ENCODE measurements around the gene METTL4.

The METTL4 gene

DNA sequence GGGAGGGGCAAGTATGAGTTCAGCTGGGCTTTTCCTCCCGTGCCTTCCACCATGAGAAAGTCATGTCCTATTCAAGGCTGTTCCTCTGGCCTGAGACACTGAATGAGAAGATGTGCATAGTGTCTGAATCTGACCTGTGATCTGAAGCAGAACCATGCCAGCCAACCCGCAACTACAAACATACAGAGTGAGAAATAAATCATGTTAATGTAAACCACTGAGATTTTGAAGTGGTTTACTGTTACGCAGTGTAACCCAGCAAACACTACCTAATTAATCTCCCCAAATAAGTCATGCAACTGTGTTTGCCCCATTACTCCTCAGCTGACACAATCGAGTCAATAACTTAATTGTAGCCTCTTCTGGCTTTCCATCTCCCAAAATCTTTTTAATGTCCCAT, 49.2 kb downstream of the METTL4 start:
- DNase-seq (ENCODE audit: low read depth in 1 of 2, low spot score in 1 of 2) = no peak

DNA sequence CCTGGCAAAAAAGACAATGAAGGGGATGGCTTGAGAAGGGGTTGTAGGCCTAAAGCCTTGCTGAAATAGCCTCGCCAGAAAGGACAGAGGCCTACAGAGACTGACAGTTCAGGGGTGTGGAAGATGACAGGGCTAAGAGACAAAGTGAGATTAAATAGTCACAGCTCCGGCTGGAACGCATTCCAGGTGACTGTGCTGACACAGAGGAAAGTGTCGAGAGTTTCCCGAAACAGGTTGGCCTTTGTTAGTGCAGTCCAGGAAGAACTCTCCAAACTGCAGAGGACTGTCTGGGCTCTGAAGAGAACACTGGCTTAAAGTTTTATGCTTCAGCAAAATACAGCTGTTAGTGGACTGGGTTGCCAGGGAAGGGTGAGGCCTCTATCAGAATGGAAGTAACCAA, 52.8 kb downstream of the METTL4 start:
- no peak for DNase-seq (ENCODE audit: low read depth in 1 of 2, low spot score in 1 of 2)

- no peak for DNase-seq (ENCODE audit: low read depth in 1 of 2, low spot score in 1 of 2)
These were observed 55.2 kb downstream of the METTL4 start for GRCh38 chr18:2515908-2516625.

DNA sequence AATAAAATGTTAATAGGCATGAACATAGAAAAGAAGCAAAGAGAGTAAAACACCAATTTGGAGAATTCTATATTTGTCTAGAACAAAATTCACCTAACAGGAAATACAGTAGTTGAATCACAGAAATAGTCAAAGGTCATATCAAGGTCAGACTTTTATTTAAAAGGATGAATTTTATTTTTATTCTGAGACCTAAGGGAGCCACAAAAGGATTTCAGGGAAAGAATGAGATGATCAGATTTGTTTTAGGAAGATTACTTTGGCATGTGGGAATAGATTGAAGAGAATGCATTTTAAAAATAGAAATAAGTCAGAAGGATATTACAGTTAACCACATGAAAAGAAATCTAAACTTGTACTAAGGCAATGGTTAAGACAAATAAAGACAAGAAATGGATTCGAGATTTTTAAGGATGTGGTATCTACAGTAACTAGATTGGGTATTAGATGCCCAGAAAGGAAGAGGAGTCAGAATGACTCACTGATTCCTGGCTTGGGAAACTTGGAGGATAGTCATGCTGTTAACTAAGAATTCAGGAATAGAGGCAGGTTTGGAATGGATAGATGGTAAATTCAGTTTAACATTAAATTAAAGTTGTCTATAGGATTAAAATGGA, 56.0 kb downstream of the METTL4 start:
- no peak for DNase-seq (ENCODE audit: low read depth in 1 of 2, low spot score in 1 of 2)

- DNase-seq (ENCODE audit: low read depth in 1 of 2, low spot score in 1 of 2) = no peak
These were observed 57.7 kb downstream of the METTL4 start for GRCh38 chr18:2513616-2514015.

- DNase-seq (ENCODE audit: low read depth in 1 of 2, low spot score in 1 of 2) = no peak
These were observed 59.2 kb downstream of the METTL4 start for GRCh38 chr18:2512059-2512458.

- DNase-seq (ENCODE audit: low read depth in 1 of 2, low spot score in 1 of 2) = no peak
These were observed 59.9 kb downstream of the METTL4 start for GRCh38 chr18:2511451-2511850.

GRCh38 chr18:2510416-2510815, 60.9 kb downstream of the METTL4 start:
- no peak for DNase-seq (ENCODE audit: low read depth in 1 of 2, low spot score in 1 of 2)

- no peak for DNase-seq (ENCODE audit: low read depth in 1 of 2, low spot score in 1 of 2)
These were observed 62.6 kb downstream of the METTL4 start for GRCh38 chr18:2508678-2509077.

DNA sequence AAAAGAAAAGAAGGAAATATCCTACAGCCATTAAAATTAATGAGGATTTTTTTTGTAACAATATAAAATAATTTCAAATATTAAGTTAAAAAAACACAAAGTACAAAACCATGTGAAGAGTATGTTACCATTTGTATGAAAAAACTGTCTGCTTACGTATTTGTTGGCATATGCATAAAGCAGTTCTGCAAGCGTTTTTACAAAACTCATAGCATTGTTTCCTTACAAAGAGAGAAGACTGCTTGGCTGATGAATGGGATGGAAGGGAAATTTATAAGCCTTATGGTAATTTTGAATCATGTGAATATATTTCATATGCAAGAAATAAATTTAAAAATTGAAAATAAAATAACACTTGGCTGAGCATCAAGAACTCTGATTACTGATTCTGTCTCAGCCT, 63.1 kb downstream of the METTL4 start:
- DNase-seq (ENCODE audit: low read depth in 1 of 2, low spot score in 1 of 2) = no peak

- no peak for DNase-seq (ENCODE audit: low read depth in 1 of 2, low spot score in 1 of 2)
These were observed 66.7 kb downstream of the METTL4 start for GRCh38 chr18:2504642-2505041.

DNA sequence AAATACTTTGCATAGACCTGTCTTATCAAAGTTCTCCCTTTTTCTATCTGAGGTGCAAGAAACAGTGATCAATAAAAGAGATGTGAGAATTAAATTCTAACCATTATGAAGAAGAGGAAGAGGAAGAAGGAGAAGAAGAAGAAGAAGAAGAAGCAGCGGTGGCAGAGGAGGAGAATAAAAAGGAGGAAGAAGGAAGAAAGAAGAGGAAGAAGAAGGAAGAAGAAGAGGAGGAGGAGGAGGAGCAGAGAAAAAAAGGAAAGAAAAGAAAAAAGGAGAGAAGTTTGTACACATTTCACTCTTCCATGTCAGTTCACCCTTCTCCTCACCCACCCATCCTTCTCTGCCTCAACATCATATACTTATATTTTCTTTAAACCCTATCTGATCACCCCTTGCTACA, 68.4 kb downstream of the METTL4 start:
- no peak for DNase-seq (ENCODE audit: low read depth in 1 of 2, low spot score in 1 of 2)

GRCh38 chr18:2502394-2502793, 68.9 kb downstream of the METTL4 start:
- DNase-seq (ENCODE audit: low read depth in 1 of 2, low spot score in 1 of 2) = no peak

- DNase-seq (ENCODE audit: low read depth in 1 of 2, low spot score in 1 of 2) = no peak
These were observed 73.5 kb downstream of the METTL4 start for GRCh38 chr18:2497797-2498196.

DNA sequence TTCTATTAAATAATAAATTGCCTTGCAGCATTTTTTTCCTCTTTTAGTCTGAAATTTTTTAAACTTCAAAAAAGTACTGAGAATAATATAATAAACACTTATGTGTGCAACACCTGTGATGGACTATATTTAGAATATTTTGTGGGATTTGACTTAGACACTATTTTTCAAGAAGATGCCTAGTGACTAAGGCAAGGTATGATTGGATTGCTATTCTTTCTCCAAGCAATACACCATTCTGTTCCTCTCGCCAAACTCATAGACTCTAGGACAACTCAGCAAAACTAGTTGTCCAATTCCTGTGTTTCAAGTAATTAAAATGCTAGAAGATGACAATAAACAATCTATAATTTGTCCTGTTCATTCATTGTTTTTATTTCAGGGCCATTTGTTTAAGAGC, 75.9 kb downstream of the METTL4 start:
- DNase-seq (ENCODE audit: low read depth in 1 of 2, low spot score in 1 of 2) = no peak

GRCh38 chr18:2494921-2495320, 76.4 kb downstream of the METTL4 start:
- no peak for DNase-seq (ENCODE audit: low read depth in 1 of 2, low spot score in 1 of 2)
